NT2/D1 (cell line): ENCODE results near the gene KIFC3.

Source experiments
- DNase-seq: peaks from one replicate; pipeline ENCODE4 v3.0.0-alpha.2; 2011; ENCODE audit warnings: low read depth, low spot score
- H3K27me3 ChIP-seq: 2 replicates; pipeline ENCODE4 v1.6.0; 2011; ENCODE audit warnings: mild to moderate bottlenecking; ENCODE audit not compliant: insufficient read length, insufficient read depth
- H3K36me3 ChIP-seq: 2 replicates; pipeline ENCODE4 v1.6.1; 2011; ENCODE audit warnings: mild to moderate bottlenecking, low read length, mixed read lengths; ENCODE audit not compliant: insufficient read depth, insufficient read length
- H3K4me1 ChIP-seq: 2 replicates; pipeline ENCODE4 v1.5.1; 2011; ENCODE audit not compliant: insufficient read depth, insufficient read length
- H3K4me3 ChIP-seq: 2 replicates; pipeline ENCODE4 v1.5.1; 2011; ENCODE audit warnings: low read depth; ENCODE audit not compliant: insufficient read length
- H3K9ac ChIP-seq: 2 replicates; pipeline ENCODE4 v1.6.0; 2011; ENCODE audit warnings: low read depth; ENCODE audit not compliant: insufficient read length
- H3K9me3 ChIP-seq: 2 replicates; pipeline ENCODE4 v1.5.1; 2011; ENCODE audit warnings: mild to moderate bottlenecking, low read length; ENCODE audit not compliant: insufficient read depth
- SUZ12 ChIP-seq: IDR thresholded peaks from 2 replicates; pipeline ENCODE4 v1.6.1; 2011; ENCODE audit not compliant: insufficient read length, insufficient read depth; ENCODE audit errors: extremely low read depth
- YY1 ChIP-seq: IDR thresholded peaks from 2 replicates; pipeline ENCODE4 v1.6.1; 2011; ENCODE audit not compliant: insufficient read length, insufficient read depth
- ZNF274 ChIP-seq: IDR thresholded peaks from 2 replicates; pipeline ENCODE4 v1.6.1; 2011; ENCODE audit warnings: mild to moderate bottlenecking, low read depth, low read length

Gene KIFC3

GRCh38 chr16:57728336-57729181, 73.7 kb downstream of the KIFC3 start:
- H3K9ac ChIP-seq: no peak overlapping the region
- no peaks in the 10 kb centered on the region for H3K4me1 ChIP-seq
- H3K9me3 ChIP-seq: no peaks in the 10 kb centered on the region
- H3K4me3 ChIP-seq: no peak overlapping the region
- no peak for TF ChIP-seq YY1
- TF ChIP-seq SUZ12: no peak
- no peak for TF ChIP-seq ZNF274
- H3K27me3 ChIP-seq: no peaks in the 10 kb centered on the region
- no peaks in the 10 kb centered on the region for H3K36me3 ChIP-seq
- DNase-seq: no peak

GRCh38 chr16:57727610-57728009, 74.7 kb downstream of the KIFC3 start:
- no peak for DNase-seq
- Histone ChIP-seq H3K36me3 (no peaks in the 10 kb centered on the region), H3K27me3 (no peaks in the 10 kb centered on the region), H3K9ac (no peak overlapping the region), H3K9me3 (no peaks in the 10 kb centered on the region), H3K4me1 (peaks cover 4% of the 10 kb centered on the region), H3K4me3 (no peak overlapping the region)
- TF ChIP-seq YY1 (no peak), SUZ12 (no peak), ZNF274 (no peak)

GRCh38 chr16:57726433-57726947, 75.8 kb downstream of the KIFC3 start:
- Histone ChIP-seq H3K9me3 (no peaks in the 10 kb centered on the region), H3K4me1 (peaks cover 12% of the 10 kb centered on the region), H3K4me3 (no peak overlapping the region), H3K36me3 (no peaks in the 10 kb centered on the region), H3K9ac (no peak overlapping the region), H3K27me3 (no peaks in the 10 kb centered on the region)
- no peak for TF ChIP-seq YY1
- no peak for TF ChIP-seq ZNF274
- TF ChIP-seq SUZ12: no peak
- no peak for DNase-seq

GRCh38 chr16:57725976-57726375, 76.3 kb downstream of the KIFC3 start:
- Histone ChIP-seq H3K9ac (no peak overlapping the region), H3K4me3 (no peak overlapping the region), H3K4me1 (peaks cover 12% of the 10 kb centered on the region), H3K36me3 (no peaks in the 10 kb centered on the region), H3K9me3 (no peaks in the 10 kb centered on the region), H3K27me3 (no peaks in the 10 kb centered on the region)
- TF ChIP-seq ZNF274 (no peak), SUZ12 (no peak), YY1 (no peak)
- no peak for DNase-seq

GRCh38 chr16:57725554-57725953, 76.7 kb downstream of the KIFC3 start:
- H3K27me3 ChIP-seq: no peaks in the 10 kb centered on the region
- no peaks in the 10 kb centered on the region for H3K36me3 ChIP-seq
- H3K4me3 ChIP-seq: no peak overlapping the region
- peaks cover 12% of the 10 kb centered on the region for H3K4me1 ChIP-seq
- no peaks in the 10 kb centered on the region for H3K9me3 ChIP-seq
- H3K9ac ChIP-seq: no peak overlapping the region
- TF ChIP-seq SUZ12 (no peak), YY1 (no peak)
- no peak for DNase-seq

GRCh38 chr16:57725151-57725550, 77.1 kb downstream of the KIFC3 start:
- no peak for TF ChIP-seq SUZ12
- TF ChIP-seq ZNF274: no peak
- TF ChIP-seq YY1: no peak
- no peaks in the 10 kb centered on the region for H3K9me3 ChIP-seq
- DNase-seq: no peak
- no peak overlapping the region for H3K9ac ChIP-seq
- no peak overlapping the region for H3K4me3 ChIP-seq
- peaks cover 12% of the 10 kb centered on the region for H3K4me1 ChIP-seq
- H3K27me3 ChIP-seq: no peaks in the 10 kb centered on the region
- no peaks in the 10 kb centered on the region for H3K36me3 ChIP-seq

GRCh38 chr16:57724531-57724930, 77.8 kb downstream of the KIFC3 start:
- peaks cover 12% of the 10 kb centered on the region for H3K4me1 ChIP-seq
- TF ChIP-seq ZNF274: no peak
- TF ChIP-seq SUZ12: no peak
- TF ChIP-seq YY1: no peak

GRCh38 chr16:57723170-57723569, 79.1 kb downstream of the KIFC3 start:
- H3K27me3 ChIP-seq: no peaks in the 10 kb centered on the region
- peaks cover 12% of the 10 kb centered on the region for H3K4me1 ChIP-seq
- no peaks in the 10 kb centered on the region for H3K36me3 ChIP-seq
- no peak for DNase-seq
- no peaks in the 10 kb centered on the region for H3K9me3 ChIP-seq
- no peak overlapping the region for H3K9ac ChIP-seq
- TF ChIP-seq YY1: no peak
- no peak overlapping the region for H3K4me3 ChIP-seq

More at GRCh38 chr16:57724531-57724930, 77.8 kb downstream of the KIFC3 start:
- Histone ChIP-seq H3K36me3 (no peaks in the 10 kb centered on the region), H3K9me3 (no peaks in the 10 kb centered on the region), H3K9ac (no peak overlapping the region), H3K4me3 (no peak overlapping the region), H3K27me3 (no peaks in the 10 kb centered on the region)
- DNase-seq: no peak
